HG03521 (cell line): ENCODE results near the gene SLC24A2.

ENCODE experiments used
- ATAC-seq: cut with Tn5 transposase; IDR thresholded peaks from one replicate; pipeline ENCODE4 v1.9.1; 2021; ENCODE audit warnings: mild to moderate bottlenecking, moderate library complexity; ENCODE audit not compliant: unreplicated experiment

Gene SLC24A2

DNA sequence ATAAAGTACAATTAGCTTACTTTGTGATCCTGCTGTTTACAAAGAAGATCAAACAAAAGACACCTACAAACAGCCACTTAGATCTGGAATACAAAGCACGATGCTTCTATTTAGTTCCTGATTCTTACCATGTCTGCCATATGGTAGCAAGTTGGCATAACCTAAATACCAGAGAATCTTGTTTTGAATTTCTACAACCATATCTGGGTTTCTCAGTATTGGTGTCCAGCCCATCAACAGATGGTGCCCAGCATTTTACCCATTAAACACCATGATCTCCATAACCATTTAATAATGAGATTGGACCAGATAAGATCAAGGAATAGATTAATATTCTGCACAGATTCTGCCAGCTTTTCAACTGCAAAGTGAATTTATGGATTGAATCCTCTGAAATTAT, 29.8 kb downstream of the SLC24A2 start:
- no peak for ATAC-seq

DNA sequence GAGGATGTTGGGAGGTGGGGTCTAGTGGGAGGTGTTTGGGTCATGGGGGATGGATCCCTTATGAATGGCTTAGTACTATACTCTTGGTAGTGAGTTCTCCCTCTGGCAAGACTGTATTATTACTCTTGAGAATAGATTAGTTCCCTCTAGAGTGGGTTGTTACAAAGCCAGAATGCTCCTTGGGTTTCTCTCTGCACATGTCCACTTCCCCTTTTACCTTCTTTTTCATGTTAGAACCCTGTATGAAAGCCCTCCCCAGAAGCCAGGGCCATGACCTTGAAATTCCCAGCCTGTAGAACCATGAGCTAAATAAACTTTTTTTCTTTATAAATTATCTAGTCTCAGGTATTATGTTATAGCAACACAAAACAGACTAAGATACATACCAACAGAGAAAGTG, 31.1 kb downstream of the SLC24A2 start:
- no peak for ATAC-seq

DNA sequence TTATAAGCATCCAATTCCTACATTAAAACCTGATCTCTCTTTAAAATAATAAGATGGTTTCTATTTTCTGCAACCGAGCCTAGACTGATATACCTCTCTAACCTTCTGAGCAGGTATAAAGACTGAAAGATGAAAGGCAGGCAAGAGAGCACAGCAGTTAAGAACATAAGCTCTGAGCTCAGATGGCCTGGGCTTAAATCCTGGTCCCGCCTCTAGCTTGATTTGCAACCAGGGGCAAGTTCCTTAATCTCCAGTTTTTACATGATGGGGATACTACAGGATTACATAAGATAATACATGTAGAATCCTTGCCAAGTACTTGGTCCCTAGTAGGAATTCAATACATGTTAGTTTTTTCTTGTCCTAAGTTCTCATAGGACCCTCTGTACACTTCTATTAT, 33.9 kb downstream of the SLC24A2 start:
- ATAC-seq = no peak

DNA sequence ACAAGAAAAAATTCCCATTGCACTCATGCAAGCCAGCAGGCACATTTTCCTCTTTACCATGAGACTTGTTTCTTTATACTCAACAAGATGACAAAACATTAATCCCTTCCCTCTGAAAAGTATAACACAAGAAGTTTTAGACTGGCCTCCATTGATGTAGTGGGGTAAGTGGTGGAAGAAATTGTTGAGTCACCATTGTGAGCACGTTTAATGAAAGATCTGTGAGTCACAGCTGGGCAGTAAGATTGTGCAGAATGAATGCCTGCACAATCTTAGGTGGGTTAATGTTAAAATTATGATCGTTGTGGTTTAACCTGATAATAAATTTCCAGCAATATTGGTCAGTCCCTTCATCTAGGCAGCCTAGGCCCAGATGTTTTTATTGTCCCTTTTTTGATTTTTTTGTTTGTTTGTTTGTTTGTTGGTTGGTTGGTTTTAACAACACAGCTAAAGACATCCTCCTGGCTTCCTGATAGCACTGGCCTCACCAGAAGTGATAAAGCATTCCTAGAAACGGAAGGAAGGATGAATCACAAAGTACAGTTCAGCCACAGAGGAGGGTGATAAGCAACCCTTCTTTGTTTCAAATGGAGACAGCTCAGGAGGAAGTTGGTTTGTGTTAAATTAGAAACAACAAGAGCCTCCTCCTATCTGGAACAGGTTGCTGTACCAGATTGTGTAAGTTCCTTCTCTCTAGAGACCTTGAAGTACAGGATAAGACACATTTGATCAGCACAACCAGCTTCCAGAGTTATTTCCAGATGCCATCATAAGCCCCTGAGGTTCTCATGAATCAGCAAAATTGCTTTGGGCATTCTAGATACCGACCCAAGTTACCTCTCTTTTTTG, 40.3 kb downstream of the SLC24A2 start:
- ATAC-seq = no peak

DNA sequence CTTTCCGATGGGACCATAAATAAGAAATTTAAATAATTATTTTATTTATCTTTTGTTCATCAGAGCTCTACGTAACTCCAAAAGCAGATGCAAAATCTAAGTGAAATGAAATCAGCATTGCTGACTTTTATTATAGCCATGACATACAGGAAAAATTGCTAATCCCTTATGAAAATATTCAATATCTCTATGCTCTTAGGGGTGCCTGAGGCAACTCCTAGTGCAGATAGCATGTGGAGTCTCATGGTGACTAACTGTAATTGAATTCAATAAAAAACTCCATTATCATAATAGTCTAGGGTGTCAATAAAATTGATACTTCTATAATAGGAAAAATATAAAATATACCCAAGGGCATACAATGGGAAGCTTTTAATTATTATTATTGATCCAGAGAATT, 42.6 kb downstream of the SLC24A2 start:
- ATAC-seq = no peak

DNA sequence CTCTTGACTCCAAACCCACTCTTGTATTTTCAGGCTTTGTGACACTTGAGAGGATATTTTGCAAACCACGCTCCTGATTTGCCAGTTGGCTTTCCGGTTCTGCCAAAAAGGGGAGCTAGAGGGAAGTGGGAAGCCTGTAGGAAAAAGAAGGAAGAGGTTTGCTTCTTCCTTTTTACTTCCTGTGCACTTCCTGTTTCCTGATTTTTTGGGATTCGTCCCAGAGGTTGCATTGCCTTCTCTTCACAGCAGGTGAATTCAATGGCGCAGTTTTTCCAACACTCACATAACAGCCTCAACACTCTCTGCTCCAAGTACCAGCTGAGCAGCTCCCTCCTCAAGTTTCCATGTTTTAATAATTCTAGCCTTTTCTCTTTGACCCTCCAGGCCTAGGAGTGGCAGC, 47.7 kb downstream of the SLC24A2 start:
- no peak for ATAC-seq
